ENCODE measurements around the gene HSDL1. TPM values are rescaled to one million over a fixed set of nuclear protein-coding genes. Genes with fewer than 3 reads are reported as not detected.
A peak's percentile ranks its signal among the peaks of the same experiment; 100 is the strongest.
"Not testable (repeated sequence)": the region's sequence is repeated elsewhere in the genome, so short reads cannot be mapped to it uniquely, and the experiment has no call there.

HSDL1 gene
- total RNA-seq, 1 donor from 2014 or later, result 23.3 TPM

GRCh38 chr16:84131117-84131516 lies 13.9 kb downstream of the HSDL1 start:
- no peak for TF ChIP-seq CTCF (conservative IDR thresholded peaks at IDR 0.05; ENCODE audit: low read depth, low read length)
- H3K4me3 ChIP-seq (ENCODE audit: low read depth, low read length), result no peak overlapping the region
- DNase-seq (ENCODE audit: low read depth), result no peak

- TF ChIP-seq CTCF (conservative IDR thresholded peaks at IDR 0.05; ENCODE audit: low read depth, low read length), result no peak
- H3K4me3 ChIP-seq (ENCODE audit: low read depth, low read length), result no peak overlapping the region
- no peak for DNase-seq (ENCODE audit: low read depth)
Observed at GRCh38 chr16:84124257-84125073, 20.5 kb downstream of the HSDL1 start.

DNA sequence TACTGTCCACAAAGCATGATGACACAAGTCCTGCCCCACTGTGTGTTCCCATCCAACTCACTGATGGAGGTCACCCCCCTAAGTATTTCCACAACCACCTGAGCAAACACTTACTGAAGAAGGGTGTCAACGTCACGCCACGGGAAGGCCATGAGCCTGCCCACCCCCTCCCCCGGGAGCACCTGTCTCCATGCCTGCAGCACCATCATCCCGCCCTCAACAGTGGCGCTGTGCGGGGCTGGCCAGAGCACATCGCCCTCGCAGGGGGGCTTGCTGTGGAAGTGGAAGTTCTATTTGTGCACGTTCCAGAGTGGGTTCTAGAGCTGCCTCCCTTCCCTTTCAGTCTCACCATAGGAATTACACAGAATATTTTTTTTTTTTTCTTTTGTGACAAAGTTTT lies 24.0 kb downstream of the HSDL1 start:
- H3K4me3 ChIP-seq (ENCODE audit: low read depth, low read length), result no peak overlapping the region
- DNase-seq (ENCODE audit: low read depth), result no peak
- no peak for TF ChIP-seq CTCF (conservative IDR thresholded peaks at IDR 0.05; ENCODE audit: low read depth, low read length)

DNA sequence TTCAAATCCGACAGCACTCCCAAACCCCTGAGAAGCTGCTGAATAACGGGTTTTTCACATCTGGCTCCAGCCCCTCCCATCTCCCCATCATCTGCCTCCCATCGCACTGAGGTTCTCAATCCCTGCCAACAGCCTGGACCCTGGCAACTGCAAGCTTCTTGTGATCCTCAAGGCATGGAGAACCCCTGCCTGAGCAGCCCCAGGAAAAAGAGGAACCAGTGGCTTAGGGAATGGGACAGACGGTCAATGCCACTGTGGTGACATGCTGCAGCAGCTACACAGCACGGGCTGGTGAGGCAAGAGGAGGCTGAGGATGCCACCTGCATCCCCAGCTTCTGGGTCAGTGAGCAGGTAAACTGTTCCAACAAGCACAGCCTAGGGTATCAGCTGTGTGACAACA lies 25.0 kb downstream of the HSDL1 start:
- no peak for TF ChIP-seq CTCF (conservative IDR thresholded peaks at IDR 0.05; ENCODE audit: low read depth, low read length)
- no peak for DNase-seq (ENCODE audit: low read depth)
- H3K4me3 ChIP-seq (ENCODE audit: low read depth, low read length), result no peak overlapping the region

GRCh38 chr16:84119368-84119767 lies 25.6 kb downstream of the HSDL1 start:
- no peak for TF ChIP-seq CTCF (conservative IDR thresholded peaks at IDR 0.05; ENCODE audit: low read depth, low read length)
- H3K4me3 ChIP-seq (ENCODE audit: low read depth, low read length), result no peak overlapping the region
- no peak for DNase-seq (ENCODE audit: low read depth)

- not testable (repeated sequence) for DNase-seq (ENCODE audit: low read depth)
Observed at GRCh38 chr16:84118315-84118714, 26.7 kb downstream of the HSDL1 start.

GRCh38 chr16:84117494-84117843 lies 27.5 kb downstream of the HSDL1 start:
- DNase-seq (ENCODE audit: low read depth), result no peak
- no peak for TF ChIP-seq CTCF (conservative IDR thresholded peaks at IDR 0.05; ENCODE audit: low read depth, low read length)

More at GRCh38 chr16:84118315-84118714, 26.7 kb downstream of the HSDL1 start:
- not testable (repeated sequence) for H3K4me3 ChIP-seq (ENCODE audit: low read depth, low read length)

More at GRCh38 chr16:84117494-84117843, 27.5 kb downstream of the HSDL1 start:
- H3K4me3 ChIP-seq (ENCODE audit: low read depth, low read length), result peak overlapping the region; percentile 95
